ENCODE results near the gene PPP1R9A. TPM values are rescaled to one million over a fixed set of nuclear protein-coding genes. Genes with fewer than 3 reads are reported as not detected.

The PPP1R9A gene
- total RNA-seq, 2 donors from 2014 or later, result 15.1 to 29.4 TPM

- H3K27ac ChIP-seq, result no peak overlapping the region
- TF ChIP-seq POLR2AphosphoS5 (IDR thresholded peaks at IDR 0.05) (no peak), POLR2A (IDR thresholded peaks at IDR 0.05) (no peak), CTCF (IDR thresholded peaks at IDR 0.05) (no peak)
- no peaks in the 10 kb centered on the region for H3K9me3 ChIP-seq
- 74% methylated on average over 2 of the region's 2 CpGs for WGBS
- intact Hi-C loops (cut with DNase I), result no loop called here
- no peaks in the 10 kb centered on the region for H3K4me1 ChIP-seq (replicated peaks)
- no peaks in the 10 kb centered on the region for H3K36me3 ChIP-seq
- DNase-seq (ENCODE audit: low spot score), result no peak
- no peaks in the 10 kb centered on the region for H3K27me3 ChIP-seq (replicated peaks; ENCODE audit: insufficient read depth)
- no peak overlapping the region for H3K4me3 ChIP-seq
These were observed 372.0 kb downstream of the PPP1R9A start for GRCh38 chr7:95279417-95279816.

- H3K4me1 ChIP-seq (replicated peaks), result no peaks in the 10 kb centered on the region
These were observed 378.7 kb downstream of the PPP1R9A start for GRCh38 chr7:95286096-95286495.

GRCh38 chr7:95290166-95290830, 382.9 kb downstream of the PPP1R9A start:
- intact Hi-C loops (cut with DNase I), result no loop called here
- Histone ChIP-seq H3K4me1 (replicated peaks) (no peaks in the 10 kb centered on the region), H3K4me3 (no peak overlapping the region), H3K36me3 (no peaks in the 10 kb centered on the region), H3K27ac (no peak overlapping the region), H3K27me3 (replicated peaks; ENCODE audit: insufficient read depth) (no peaks in the 10 kb centered on the region), H3K9me3 (no peaks in the 10 kb centered on the region)
- WGBS, result 97% methylated on average over 7 of the region's 7 CpGs
- TF ChIP-seq CTCF (IDR thresholded peaks at IDR 0.05), result no peak
- TF ChIP-seq POLR2AphosphoS5 (IDR thresholded peaks at IDR 0.05), result no peak
- no peak for TF ChIP-seq POLR2A (IDR thresholded peaks at IDR 0.05)
- DNase-seq (ENCODE audit: low spot score), result no peak

More at GRCh38 chr7:95286096-95286495, 378.7 kb downstream of the PPP1R9A start:
- Histone ChIP-seq H3K27me3 (replicated peaks; ENCODE audit: insufficient read depth) (no peaks in the 10 kb centered on the region), H3K4me3 (no peak overlapping the region), H3K9me3 (no peaks in the 10 kb centered on the region), H3K36me3 (no peaks in the 10 kb centered on the region), H3K27ac (no peak overlapping the region)
- no peak for TF ChIP-seq CTCF (IDR thresholded peaks at IDR 0.05)
- no peak for TF ChIP-seq POLR2AphosphoS5 (IDR thresholded peaks at IDR 0.05)
- TF ChIP-seq POLR2A (IDR thresholded peaks at IDR 0.05), result no peak
- no peak for DNase-seq (ENCODE audit: low spot score)
- WGBS, result 69% methylated on average over 2 of the region's 2 CpGs
- intact Hi-C loops (cut with DNase I), result no loop called here

GRCh38 chr7:95295397-95295796, 388.0 kb downstream of the PPP1R9A start:
- Histone ChIP-seq H3K4me3 (no peak overlapping the region), H3K27me3 (replicated peaks; ENCODE audit: insufficient read depth) (no peaks in the 10 kb centered on the region), H3K27ac (no peak overlapping the region), H3K4me1 (replicated peaks) (no peaks in the 10 kb centered on the region), H3K9me3 (no peaks in the 10 kb centered on the region), H3K36me3 (no peaks in the 10 kb centered on the region)
- intact Hi-C loops (cut with DNase I), result no loop called here
- DNase-seq (ENCODE audit: low spot score), result no peak
- TF ChIP-seq POLR2A (IDR thresholded peaks at IDR 0.05) (no peak), CTCF (IDR thresholded peaks at IDR 0.05) (no peak), POLR2AphosphoS5 (IDR thresholded peaks at IDR 0.05) (no peak)

GRCh38 chr7:95296456-95296855, 389.1 kb downstream of the PPP1R9A start:
- Histone ChIP-seq H3K27ac (no peak overlapping the region), H3K4me1 (replicated peaks) (no peaks in the 10 kb centered on the region), H3K9me3 (no peaks in the 10 kb centered on the region), H3K27me3 (replicated peaks; ENCODE audit: insufficient read depth) (no peaks in the 10 kb centered on the region), H3K36me3 (no peaks in the 10 kb centered on the region), H3K4me3 (no peak overlapping the region)
- 82% methylated on average over 6 of the region's 6 CpGs for WGBS
- DNase-seq (ENCODE audit: low spot score), result no peak
- TF ChIP-seq POLR2AphosphoS5 (IDR thresholded peaks at IDR 0.05) (no peak), CTCF (IDR thresholded peaks at IDR 0.05) (no peak), POLR2A (IDR thresholded peaks at IDR 0.05) (no peak)
- intact Hi-C loops (cut with DNase I), result no loop called here

All from prostate gland (tissue), 2 donors.